GM20000 (cell line): Measurements from ENCODE around the gene RNU11.

Source experiments
- DNase-seq: peaks from one replicate; pipeline ENCODE4 v3.0.0; 2012; ENCODE audit warnings: low spot score
- CTCF ChIP-seq: IDR thresholded peaks from 2 replicates; pipeline ENCODE4 v1.5.1; 2012; ENCODE audit warnings: mild to moderate bottlenecking, control low read depth; ENCODE audit errors: extremely low read depth, missing control alignments

The RNU11 gene

GRCh38 chr1:28648474-28649198, at the start of gene RNU11:
Gene RNU11 (plus strand): TSS chr1:28648600.
- DNase-seq = peak; percentile 70
- TF ChIP-seq CTCF = no peak

GRCh38 chr1:28601696-28602095, 46.7 kb upstream of the RNU11 start:
- no peak for TF ChIP-seq CTCF

GRCh38 chr1:28602536-28603439, 45.6 kb upstream of the RNU11 start:
- peak; percentile 54 for DNase-seq
- TF ChIP-seq CTCF = peak; percentile 60

More at GRCh38 chr1:28601696-28602095, 46.7 kb upstream of the RNU11 start:
- no peak for DNase-seq

- no peak for TF ChIP-seq CTCF
- no peak for DNase-seq
Measured at GRCh38 chr1:28604411-28604810, 44.0 kb upstream of the RNU11 start.

GRCh38 chr1:28604962-28605361, 43.4 kb upstream of the RNU11 start:
- TF ChIP-seq CTCF = no peak
- DNase-seq = no peak

- no peak for TF ChIP-seq CTCF
- DNase-seq = no peak
Measured at GRCh38 chr1:28606771-28607170, 41.6 kb upstream of the RNU11 start.

GRCh38 chr1:28613175-28613574, 35.2 kb upstream of the RNU11 start:
- TF ChIP-seq CTCF = no peak
- no peak for DNase-seq
